Renal pelvis (tissue), 4 donors: ENCODE data around the gene VAC14. TPM values are rescaled to one million over a fixed set of nuclear protein-coding genes. Genes with fewer than 3 reads are reported as not detected.
A peak's percentile ranks its signal among the peaks of the same experiment; 100 is the strongest.

Source experiments
- DNase-seq: peaks from one replicate; pipeline ENCODE4 v3.0.0-alpha.2; 2013
- polyA plus RNA-seq, 3 donors: library from polyadenylated mRNA; unstranded; fragments of 120-200 nt; gene quantifications; one replicate each; pipeline ENCODE4 v1.2.1, GENCODE V29; 2013; ENCODE audit not compliant: insufficient read length in 3 of 3

Gene VAC14
- polyA plus RNA-seq, 3 donors, result 46.5 to 49.9 (median 47.9) TPM

DNA sequence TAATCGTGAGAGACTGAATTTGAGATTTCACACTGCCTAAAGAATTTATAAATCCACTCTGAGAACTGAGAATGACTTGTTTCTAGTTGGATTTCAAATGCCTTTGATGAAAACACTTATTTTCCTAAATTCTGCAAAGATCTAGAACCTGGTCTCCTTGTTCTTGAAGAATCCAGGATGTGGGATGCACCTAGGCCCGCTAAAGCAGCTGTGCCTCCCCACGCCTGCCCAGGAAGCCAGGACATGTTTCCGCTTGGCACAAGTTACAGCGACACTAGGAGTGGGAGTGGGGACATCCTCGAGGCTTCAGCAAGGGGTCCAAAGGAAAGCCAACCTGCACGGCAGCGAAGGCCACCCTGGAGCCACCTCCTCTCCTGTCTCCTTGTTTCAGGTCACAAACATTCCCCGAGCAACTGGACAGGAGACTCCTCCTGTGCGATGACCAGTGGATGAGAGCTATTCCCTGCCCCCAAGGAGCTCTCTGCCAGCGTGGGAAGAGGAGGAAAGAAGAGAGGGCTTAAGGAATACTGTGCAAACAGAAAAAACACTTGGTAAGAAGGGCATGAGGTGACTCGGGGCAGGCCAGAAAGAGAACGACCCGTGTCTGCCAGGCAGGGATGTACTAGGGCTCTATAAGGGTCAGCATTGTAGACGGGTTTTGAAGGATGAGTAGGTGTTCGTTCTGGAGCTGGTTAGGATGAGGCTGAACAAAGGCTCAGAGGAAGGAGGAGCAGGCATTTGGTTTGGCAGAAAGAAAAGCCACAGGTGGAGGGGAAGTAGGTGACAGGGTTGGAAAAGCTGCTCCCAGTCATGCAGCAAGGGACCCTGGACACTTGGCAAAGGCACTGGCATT lies 11.1 kb downstream of the VAC14 start:
- no peak for DNase-seq

DNA sequence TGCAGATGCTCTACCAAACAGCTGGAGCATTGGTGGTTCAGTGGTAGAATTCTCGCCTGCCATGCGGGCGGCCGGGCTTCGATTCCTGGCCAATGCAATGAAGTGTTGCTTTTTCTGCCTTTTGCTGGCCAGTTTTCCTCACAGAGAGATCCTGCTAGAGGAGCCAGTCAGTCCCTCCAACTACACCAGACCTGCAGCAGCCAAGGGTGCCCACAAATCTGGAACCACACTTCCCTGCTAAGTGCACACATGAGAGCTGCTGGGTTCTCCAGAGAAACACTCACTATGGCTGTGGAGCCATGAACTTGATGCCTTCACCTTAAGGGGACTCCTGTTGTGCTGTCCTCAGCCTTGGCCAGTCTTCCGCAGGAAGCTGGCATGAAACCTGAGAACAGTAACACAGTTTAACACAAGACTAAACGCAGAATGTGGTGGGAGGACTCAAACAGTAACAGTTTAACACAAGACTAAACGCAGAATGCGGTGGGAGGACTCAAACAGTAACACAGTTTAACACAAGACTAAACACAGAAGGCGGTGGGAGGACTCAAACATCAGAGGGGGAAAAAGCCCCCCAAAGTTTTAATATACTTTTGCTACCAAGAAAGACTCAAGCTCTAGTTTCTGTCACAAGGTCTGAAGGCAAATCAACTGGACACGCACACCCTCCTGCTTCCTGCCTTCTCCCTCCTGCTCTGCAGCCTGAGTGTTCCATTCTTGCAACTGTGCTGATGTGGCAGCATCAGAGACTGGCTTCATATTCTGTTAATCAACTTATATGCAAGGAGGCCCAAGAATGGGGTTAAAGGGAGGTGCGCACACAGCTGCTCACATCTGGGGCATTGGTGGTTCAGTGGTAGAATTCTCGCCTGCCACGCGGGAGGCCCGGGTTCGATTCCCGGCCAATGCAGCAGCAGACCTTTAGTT lies 12.0 kb downstream of the VAC14 start:
- DNase-seq, result peak; percentile 74

DNA sequence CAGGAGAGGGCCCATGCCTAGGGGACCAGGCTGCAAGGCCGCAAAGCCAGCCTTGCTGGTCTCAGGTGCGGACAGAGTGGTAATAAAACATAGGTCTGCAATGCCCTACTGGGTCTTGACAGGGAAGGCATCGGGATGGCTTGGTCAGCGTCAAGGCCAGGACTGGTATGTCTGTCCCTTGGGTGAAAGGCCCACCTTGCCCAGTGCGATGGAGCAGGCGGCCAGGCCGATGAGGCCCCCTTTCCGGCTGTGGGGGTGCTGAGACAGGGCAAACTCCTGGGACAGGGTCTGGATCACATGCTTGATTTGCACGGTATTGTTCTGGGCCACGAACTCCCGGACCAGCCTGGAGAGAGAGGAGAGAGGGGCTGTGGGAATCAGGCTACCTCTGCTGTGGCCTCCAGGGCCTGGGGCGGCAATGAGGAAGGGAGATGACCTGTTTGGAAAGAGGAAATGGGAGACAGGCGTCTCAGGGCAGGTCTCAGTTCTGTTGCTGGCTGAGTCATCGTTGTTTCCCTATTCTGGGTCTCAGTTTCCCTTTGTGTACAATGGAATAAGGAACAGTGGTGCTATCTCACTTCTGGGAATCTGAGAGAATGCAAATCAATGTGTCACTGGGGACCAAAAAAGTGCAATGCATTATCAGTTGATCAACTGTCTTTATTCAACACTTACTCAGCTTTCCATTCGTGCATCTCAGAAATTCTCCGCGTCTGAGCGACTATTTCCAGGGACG lies 14.8 kb downstream of the VAC14 start:
- no peak for DNase-seq

DNA sequence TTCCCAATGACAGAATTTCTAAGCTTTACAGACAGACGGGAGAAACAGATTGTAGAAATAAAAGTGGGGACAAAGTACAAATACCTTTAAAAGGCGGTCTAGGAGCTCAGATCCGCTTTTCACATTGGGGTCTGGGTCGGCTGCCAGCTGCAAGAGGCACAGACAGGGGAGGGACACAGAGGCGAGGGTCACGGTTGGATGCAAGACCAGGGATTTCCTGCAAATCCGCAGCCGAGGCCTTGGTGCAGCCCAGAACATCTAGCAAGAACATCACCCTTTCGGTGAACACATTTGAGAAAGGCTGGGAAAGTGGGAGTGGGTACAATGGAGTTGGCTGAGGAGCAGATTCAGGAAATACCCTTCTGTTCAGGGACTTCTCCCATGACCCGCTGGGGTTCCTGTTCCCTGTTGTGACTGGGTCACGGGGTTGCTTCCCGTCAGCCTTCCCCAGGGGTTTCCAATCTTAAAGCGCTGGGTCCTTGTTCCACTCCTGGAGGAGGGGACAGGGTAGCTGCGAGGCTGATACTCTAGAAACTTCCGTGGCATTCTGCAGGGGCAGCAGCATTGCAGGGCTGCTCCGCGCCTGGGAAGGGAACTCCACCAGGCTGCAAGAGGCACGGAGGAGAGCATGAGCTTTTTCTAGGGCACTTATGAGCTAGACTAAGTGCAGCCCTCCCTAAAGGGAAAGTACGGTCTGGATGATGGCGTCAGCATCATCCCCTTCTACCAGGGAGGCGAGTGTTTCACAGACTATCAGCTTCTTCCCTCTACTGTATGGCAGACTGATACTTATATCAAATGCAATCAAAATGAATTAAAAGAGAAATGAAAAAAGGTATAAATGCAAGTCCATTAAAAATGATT lies 16.0 kb downstream of the VAC14 start:
- no peak for DNase-seq

DNA sequence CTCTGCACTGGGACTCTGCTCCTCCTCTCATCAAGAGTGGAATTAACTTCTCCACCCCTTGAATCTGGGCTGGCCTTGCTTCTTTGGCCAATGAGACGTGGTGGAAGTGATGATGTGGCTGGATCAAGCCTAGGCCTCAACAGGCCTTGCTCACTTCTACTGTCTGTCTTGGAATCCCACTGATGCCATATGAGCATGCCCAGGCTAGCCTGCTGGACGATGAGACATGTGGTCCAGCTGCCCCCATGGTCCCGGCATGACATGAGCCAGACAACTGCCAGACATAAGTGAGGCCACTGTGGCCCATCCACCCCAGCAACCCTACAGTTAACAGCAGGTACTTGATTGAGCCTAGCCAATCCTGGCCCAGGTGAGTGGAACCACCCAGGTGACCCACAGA lies 18.7 kb downstream of the VAC14 start:
- no peak for DNase-seq

DNA sequence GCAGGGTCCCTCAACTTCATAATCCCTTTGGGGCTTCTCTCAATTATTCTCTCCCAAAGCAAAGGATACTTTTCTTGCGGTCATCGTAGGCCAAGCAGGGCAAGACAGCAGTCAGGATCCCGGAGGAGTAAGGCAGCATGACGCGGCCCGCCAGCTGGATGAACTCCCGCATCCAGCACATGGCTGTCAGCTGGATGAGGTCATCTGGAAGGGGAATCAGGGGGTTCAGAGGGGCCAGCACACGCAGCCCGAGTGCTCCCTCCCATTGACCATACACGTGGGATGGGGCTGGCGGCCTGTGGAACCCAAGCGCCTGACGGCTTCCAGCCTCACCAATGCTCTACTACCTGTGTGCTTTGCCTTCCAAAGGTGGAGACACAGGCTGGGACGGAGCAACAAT lies 19.2 kb downstream of the VAC14 start:
- DNase-seq, result no peak

DNA sequence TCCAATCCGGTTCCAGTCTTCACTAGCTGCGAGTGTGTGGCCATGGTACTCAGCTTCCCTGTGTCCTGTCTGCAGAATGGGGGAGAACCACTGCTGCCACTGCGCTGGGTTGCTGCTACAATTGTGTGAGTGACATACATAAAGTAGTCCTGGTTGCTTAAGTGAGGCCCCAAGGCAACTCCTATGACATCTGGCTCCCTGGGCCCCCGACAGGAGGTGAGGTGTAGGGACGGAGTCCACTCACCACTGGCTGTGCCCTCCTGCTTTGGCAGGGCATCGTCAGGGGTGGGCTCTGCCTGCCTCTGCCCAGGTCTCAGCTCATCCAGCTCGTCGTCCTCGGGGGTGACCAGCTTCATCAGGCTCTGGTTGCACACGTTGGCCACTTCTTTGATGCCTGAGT lies 20.4 kb downstream of the VAC14 start:
- no peak for DNase-seq

DNA sequence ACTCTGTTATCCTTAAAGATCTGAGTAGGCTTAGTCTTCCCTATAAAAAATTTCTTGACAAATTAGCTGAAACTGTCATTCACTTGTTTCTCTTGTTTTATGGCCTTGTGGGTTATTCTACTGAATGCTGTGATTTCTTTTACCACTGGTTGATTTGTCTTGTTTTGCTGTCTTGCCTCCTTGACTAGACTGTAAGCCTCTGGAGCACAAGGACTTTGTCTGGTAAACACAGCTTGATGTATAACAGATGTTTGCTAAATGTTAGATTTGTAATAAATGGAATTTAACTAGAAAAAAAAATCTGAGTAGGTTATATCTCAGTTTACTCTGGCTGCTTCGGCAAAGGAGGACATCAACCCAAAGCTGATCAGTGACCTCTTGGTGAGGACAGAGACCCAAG lies 21.6 kb downstream of the VAC14 start:
- no peak for DNase-seq

DNA sequence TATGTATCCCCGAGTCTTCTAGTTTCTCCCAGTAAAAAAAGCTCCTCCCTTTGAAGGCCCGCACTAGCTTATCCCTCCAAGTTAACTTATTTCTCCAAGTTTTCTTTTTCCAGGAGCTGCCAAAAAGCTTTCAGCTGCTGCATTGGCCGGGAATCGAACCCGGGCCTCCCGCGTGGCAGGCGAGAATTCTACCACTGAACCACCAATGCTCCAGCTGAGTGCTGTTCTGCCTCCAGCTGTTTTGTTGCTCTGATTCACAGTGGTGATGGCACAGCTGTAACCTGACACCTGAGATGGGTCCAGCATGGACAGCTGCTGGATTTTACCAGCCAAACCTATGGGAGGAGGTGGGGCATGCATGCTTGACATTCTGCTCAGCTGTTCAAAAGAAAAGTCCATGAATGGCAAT lies 22.1 kb downstream of the VAC14 start:
- DNase-seq, result peak; percentile 86

DNA sequence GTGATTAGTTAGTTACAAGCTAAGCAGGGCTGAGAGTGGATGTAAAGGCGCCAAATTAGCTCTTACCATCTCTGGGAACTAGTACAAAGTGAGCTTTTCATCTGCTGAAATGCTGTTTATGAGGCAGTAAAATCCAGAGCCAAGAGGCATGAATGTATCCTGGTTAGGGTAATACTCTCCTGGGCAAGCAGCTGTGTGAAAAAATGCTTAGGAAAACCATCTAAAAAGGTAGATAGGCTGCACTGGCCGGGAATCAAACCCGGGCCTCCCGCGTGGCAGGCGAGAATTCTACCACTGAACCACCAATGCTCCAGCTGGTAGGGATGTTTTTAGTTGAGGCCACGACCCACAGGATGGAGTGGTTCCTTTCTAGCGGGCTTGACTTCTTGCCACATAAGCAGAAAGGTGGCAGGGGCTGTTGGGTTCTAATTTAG lies 23.0 kb downstream of the VAC14 start:
- DNase-seq, result no peak

DNA sequence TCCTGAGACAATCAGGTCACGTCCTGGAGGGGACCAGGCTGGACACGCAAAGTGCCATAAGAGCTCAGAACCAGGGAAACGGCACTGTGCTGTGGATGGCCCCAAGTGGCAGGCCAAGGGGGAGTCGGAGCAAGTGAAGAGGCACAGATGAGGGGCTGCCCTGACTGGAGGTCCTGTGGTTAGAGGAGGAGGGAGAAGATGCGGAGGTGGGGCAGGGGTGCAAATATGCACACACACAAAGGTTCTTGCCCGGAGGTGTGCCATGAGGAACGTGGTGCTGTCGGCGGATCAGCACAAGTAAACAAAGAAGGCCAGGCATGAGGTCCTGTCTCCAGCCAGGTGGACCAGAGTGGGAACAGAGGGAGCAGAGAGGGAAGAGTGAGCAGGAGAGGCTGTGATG lies 23.5 kb downstream of the VAC14 start:
- no peak for DNase-seq

DNA sequence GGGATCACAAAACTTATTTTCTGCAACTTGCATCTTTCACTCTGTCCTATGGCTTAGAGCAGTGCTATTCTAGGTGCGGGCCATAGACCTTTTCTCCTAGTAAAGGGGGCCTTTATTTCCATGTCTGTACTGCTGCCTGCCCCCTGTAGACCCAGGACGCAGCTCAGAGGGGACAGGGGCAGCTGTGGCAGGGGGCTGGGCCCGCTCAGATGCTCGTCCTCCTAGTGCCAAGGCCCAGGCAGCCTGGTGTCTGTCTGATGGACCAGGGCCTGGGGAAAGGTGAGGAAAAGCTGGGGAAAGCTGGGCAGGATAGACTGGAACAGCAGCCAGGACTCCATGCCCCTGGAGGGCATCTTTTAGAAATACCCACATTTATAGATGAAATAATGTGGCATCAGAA lies 25.6 kb downstream of the VAC14 start:
- no peak for DNase-seq

DNA sequence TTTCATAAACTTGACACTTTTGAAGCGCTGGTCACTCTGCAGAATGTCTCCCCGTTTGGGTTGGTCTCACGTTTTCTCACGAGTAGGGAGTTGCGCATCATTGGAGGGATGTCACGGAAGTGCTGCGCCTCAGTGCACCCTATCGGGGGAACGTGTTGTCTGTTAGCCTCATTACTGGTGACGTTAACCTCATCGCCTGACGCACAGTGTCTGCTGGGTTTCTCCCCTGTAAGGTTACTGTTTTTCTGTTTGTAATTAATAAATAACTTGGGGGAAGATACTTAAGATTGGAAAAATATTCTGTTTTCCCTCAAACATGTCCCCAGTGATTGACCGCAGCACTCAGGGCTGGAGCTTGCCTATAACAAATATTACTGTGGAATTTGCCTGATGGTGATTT lies 26.7 kb downstream of the VAC14 start:
- DNase-seq, result no peak

DNA sequence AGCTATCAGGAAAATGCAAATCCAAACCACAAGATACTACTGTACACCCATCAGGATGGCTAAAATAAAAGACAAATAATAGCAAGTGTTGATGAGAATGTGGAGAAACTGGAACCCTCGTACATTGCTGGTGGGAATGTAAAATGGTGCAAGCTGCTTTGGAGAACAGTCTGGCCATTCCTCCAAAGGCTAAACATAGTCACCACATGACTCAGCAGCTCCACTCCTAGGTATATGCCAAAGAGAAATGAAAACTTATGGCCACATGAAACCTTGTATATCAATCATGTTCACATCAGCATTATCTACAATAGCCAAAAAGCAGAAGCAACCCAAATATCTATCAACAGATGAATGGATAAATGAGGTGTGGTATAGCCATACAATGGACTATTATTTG lies 28.5 kb downstream of the VAC14 start:
- DNase-seq, result no peak

DNA sequence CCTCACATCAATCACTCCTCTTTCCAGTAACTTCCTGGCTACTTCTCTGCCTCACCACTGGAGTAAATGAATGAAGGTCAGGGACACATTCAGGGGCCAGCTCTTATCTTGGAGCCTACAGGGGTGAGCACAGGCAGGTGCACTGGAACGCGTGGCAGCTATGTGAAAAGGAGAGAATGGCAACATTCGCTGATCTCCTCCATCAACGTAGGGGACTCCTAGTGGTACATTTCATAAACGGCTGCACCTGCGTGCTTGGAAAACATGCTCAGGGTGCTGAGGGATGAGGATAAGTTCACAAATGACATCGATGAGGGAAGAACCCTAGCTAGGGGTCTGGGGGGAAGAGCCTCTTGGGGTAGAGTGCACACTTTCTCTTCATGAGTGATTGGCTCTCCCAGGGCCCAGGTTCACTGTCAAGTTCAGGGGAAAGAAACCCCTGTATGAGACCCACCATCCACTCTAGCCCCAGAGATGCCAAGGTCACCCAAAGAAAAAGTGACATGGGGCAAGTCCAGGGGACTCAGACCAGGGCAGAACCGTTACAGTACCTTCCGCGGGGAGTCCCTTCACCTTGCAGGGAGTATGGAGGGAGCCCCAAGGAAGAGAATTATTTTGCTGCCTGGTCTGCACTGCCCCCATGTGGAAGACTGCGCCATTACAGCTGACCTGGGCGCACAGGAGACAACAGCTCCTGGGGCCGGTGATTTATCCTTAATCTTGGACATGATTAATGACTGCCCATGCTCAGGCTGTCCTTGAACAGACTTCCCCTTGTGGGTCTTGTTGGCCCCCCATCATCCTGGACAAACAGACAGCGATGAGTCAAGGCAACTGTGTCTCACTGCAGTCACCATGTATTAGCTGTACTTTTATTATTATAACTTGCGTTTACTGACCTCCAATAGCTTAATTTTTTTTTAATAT lies 30.1 kb downstream of the VAC14 start:
- DNase-seq, result no peak

DNA sequence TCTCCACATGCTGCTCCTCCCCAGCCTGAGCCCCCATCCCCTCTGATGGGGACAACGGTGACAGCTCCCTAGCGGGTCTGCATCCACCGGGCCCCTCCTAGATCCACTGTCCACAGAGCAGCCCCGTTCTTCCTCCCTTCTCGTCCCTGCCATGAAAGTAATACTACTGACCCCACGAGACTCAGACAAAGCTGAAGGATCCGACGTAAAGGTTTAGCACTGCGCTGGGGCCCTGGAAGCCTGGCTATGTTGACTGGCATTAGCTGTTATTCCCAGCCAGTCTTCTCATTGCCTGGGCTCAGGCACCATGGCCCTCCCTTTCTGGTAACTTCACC lies 30.7 kb downstream of the VAC14 start:
- DNase-seq, result no peak

DNA sequence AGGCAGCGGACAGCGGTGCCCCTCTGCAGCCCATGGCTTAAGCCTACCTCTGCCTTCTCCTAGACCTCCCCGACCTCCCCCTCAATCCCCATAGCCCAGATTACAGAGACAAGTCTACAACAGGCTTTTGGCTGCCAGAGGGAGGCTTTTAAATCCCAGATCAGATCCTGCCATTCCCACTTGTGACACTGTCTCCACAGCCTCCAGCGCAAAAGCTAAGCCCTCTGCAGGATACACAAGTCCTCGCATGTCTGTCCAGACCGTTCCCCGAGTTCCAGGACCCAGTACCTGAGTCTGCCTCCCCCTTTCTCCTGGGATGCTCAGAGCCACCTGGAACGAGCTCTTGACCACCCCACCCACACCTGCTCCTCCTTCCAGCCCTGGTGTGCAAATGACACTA lies 31.2 kb downstream of the VAC14 start:
- no peak for DNase-seq

DNA sequence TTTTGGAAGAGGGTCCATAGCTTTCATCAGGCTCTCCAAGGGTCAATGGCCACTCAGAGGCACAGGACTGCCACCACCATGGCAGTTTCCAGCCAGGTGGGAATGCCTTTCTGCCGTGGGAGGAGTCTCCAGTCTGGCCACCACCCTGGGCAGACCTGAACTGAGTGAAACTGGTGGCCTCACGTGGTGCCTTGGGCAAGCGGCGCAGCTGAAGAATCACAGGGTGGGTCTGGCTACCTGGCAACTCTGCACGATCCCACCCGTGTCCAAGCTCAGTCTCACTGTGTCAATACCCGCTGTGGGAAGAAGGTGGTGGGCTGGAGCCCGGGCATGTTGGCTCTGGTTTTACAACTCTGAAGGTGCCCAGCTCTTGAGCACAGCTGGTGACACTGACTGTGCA lies 31.8 kb downstream of the VAC14 start:
- no peak for DNase-seq

DNA sequence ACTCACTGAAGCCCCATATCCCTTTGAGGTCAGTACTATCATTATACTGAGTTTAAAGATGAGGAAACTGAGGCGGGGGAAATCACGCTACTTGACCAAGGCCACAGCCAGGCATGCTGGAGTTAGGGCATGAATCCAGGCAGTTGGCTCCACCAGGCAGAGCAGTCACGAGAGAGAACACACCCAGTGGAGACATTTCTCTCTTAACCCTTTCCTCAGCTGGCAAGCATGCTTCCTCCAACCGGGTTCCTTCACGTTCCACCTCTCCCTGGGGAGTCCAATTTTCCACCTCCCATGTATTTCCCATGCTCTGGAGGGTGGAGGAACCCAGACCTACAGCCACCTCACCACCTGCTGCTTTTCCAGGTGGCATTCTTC lies 32.8 kb downstream of the VAC14 start:
- DNase-seq, result no peak
